DND-41 (cell line): ENCODE measurements around the gene FIZ1.

Experiments used
- CTCF ChIP-seq: IDR thresholded peaks from 2 replicates; pipeline ENCODE4 v1.5.1; 2012; ENCODE audit warnings: borderline replicate concordance, low read length, moderate library complexity, mild to moderate bottlenecking; ENCODE audit not compliant: poor library complexity, severe bottlenecking; ENCODE audit errors: extremely low read depth
- EZH2 ChIP-seq: IDR thresholded peaks from 3 replicates; pipeline ENCODE4 v1.6.1; 2012; ENCODE audit warnings: borderline replicate concordance, low read depth, mild to moderate bottlenecking, moderate library complexity, low read length, inconsistent platforms; ENCODE audit not compliant: severe bottlenecking

GRCh38 chr19:55605207-55605636 lies 5.9 kb upstream of the FIZ1 start:
- no peak for TF ChIP-seq EZH2
- TF ChIP-seq CTCF, result no peak
